ENCODE measurements around the gene GLP2R.

- TF ChIP-seq CTCF (IDR thresholded peaks at IDR 0.05) = no peak
- no peak for TF ChIP-seq POLR2A (IDR thresholded peaks at IDR 0.05)
These were observed 12.6 kb upstream of the GLP2R start for GRCh38 chr17:9813166-9813565.

Measured in heart left ventricle (tissue), 13 donors.